H1 (cell line): ENCODE results near the gene LEKR1. TPM values are rescaled to one million over a fixed set of nuclear protein-coding genes. Genes with fewer than 3 reads are reported as not detected.

Source experiments
- CTCF ChIA-PET: fragments of 300-600 bp; sonication (Branson Sonifier 250); formaldehyde crosslinking; loops from one replicate; lab custom pipeline; 2021; ENCODE audit not compliant: partially characterized antibody; lab: Charles Lee
- POLR2A ChIA-PET: fragments of 300-600 bp; sonication (Branson Sonifier 250); formaldehyde crosslinking; loops from one replicate; lab custom pipeline; 2021; ENCODE audit warnings: inconsistent platforms; ENCODE audit not compliant: partially characterized antibody; lab: Charles Lee
- DNase-seq, 2 experiments: peaks; one replicate each; pipeline versions ENCODE4 v3.0.0 to v3.0.0-alpha.2; 2010 to 2022; ENCODE audit warnings: low spot score in 2 of 2, low read depth in 1 of 2, mixed read lengths in 1 of 2
- FAIRE-seq: peaks from 2 replicates; lab custom pipeline; 2011; peaks lifted over from hg19 to GRCh38; lab: Jason Lieb, UNC
- H2AFZ ChIP-seq: 2 replicates; pipeline ENCODE4 v1.8.1; 2012; ENCODE audit warnings: low read length, inconsistent platforms
- H2AK5ac ChIP-seq: 2 replicates; pipeline ENCODE4 v1.6.1; 2013; ENCODE audit warnings: low read depth, low read length
- H2BK120ac ChIP-seq: replicated peaks from 2 replicates; pipeline ENCODE3; 2013; ENCODE audit warnings: low read depth, low read length, inconsistent platforms
- H2BK12ac ChIP-seq: 2 replicates; pipeline ENCODE4 v1.6.1; 2013; ENCODE audit warnings: low read depth, low read length
- H2BK15ac ChIP-seq: 2 replicates; pipeline ENCODE4 v1.6.1; 2013; ENCODE audit warnings: low read length
- H2BK20ac ChIP-seq: 2 replicates; pipeline ENCODE4 v1.6.1; 2013; ENCODE audit warnings: low read length
- H2BK5ac ChIP-seq: 2 replicates; pipeline ENCODE4 v1.6.1; 2013; ENCODE audit warnings: low read depth, low read length
- H3K14ac ChIP-seq: 2 replicates; pipeline ENCODE4 v1.6.1; 2013; ENCODE audit warnings: inconsistent platforms; ENCODE audit not compliant: insufficient read length
- H3K18ac ChIP-seq: 2 replicates; pipeline ENCODE4 v1.6.1; 2013; ENCODE audit warnings: low read length; ENCODE audit errors: extremely low read depth
- H3K23ac ChIP-seq: 2 replicates; pipeline ENCODE4 v1.6.1; 2013; ENCODE audit warnings: inconsistent platforms; ENCODE audit not compliant: insufficient read length
- H3K23me2 ChIP-seq: 2 replicates; pipeline ENCODE4 v1.6.1; 2013; ENCODE audit warnings: low read depth, low read length
- H3K27ac ChIP-seq: 2 replicates; pipeline ENCODE4 v1.6.1; 2011; ENCODE audit warnings: low read depth, low read length, inconsistent platforms
- H3K27me3 ChIP-seq, 4 experiments: replicated peaks in 1 of 4; 1 replicate in 1 of 4; 2 replicates in 3 of 4; pipeline versions ENCODE4 v1.6.1 to v1.8.1; 2011 to 2013; ENCODE audit warnings: low read length in 3 of 4, mild to moderate bottlenecking in 3 of 4, inconsistent platforms in 2 of 4, mixed read lengths in 2 of 4, moderate library complexity in 1 of 4; ENCODE audit not compliant: control insufficient read depth in 3 of 4, insufficient read depth in 3 of 4; ENCODE audit errors: extremely low read depth in 1 of 4
- H3K36me3 ChIP-seq, 4 experiments: 2 replicates each; pipeline versions ENCODE4 v1.6.1 to v1.8.1; 2011 to 2013; ENCODE audit warnings: mild to moderate bottlenecking in 4 of 4, low read length in 3 of 4, moderate library complexity in 2 of 4, control low read depth in 1 of 4, inconsistent platforms in 1 of 4; ENCODE audit not compliant: insufficient read depth in 4 of 4, control insufficient read depth in 2 of 4
- H3K4ac ChIP-seq: replicated peaks from 2 replicates; pipeline ENCODE3; 2013; ENCODE audit warnings: low read length, low read depth, mixed read lengths, inconsistent platforms; ENCODE audit not compliant: insufficient read length
- H3K4me1 ChIP-seq, 4 experiments: replicated peaks in 1 of 4; 1 replicate in 1 of 4; 2 replicates in 3 of 4; pipeline versions ENCODE4 v1.6.1 to v1.8.1; 2011 to 2013; ENCODE audit warnings: low read length in 3 of 4, inconsistent platforms in 2 of 4, mixed read lengths in 1 of 4; ENCODE audit not compliant: insufficient read depth in 4 of 4, control insufficient read depth in 3 of 4
- H3K4me2 ChIP-seq, 2 experiments: 2 replicates each; pipeline versions ENCODE4 v1.6.1 to v1.8.1; 2011 to 2013; ENCODE audit warnings: low read depth in 2 of 2, low read length in 2 of 2, control low read depth in 1 of 2, inconsistent platforms in 1 of 2, mild to moderate bottlenecking in 1 of 2; ENCODE audit not compliant: insufficient read depth in 1 of 2
- H3K4me3 ChIP-seq, 4 experiments: fragments of 200-600, 300-600 bp in 1 of 4; sonication (generic), shearing (Covaris generic), sonication (Bioruptor Twin) in 1 of 4; 2 replicates each; pipeline versions ENCODE4 v1.5.1 to v1.8.1; 2011 to 2016; ENCODE audit warnings: low read length in 4 of 4, low read depth in 3 of 4, control low read depth in 2 of 4, inconsistent platforms in 2 of 4, mild to moderate bottlenecking in 2 of 4, mixed read lengths in 1 of 4, moderate library complexity in 1 of 4; ENCODE audit not compliant: insufficient read depth in 2 of 4; ENCODE audit errors: extremely low read depth in 1 of 4
- H3K56ac ChIP-seq: replicated peaks from 2 replicates; pipeline ENCODE3; 2013; ENCODE audit warnings: low read depth, mild to moderate bottlenecking, mixed read lengths, low read length, inconsistent platforms; ENCODE audit not compliant: insufficient read length
- H3K79me1 ChIP-seq: 2 replicates; pipeline ENCODE4 v1.6.1; 2013; ENCODE audit warnings: low read depth, low read length, control low read depth
- H3K79me2 ChIP-seq, 2 experiments: 2 replicates each; pipeline versions ENCODE4 v1.6.1 to v1.8.1; 2012 to 2013; ENCODE audit warnings: low read length in 2 of 2, mild to moderate bottlenecking in 2 of 2, inconsistent platforms in 1 of 2; ENCODE audit not compliant: insufficient read depth in 2 of 2, control insufficient read depth in 1 of 2
- H3K9ac ChIP-seq, 4 experiments: replicated peaks in 1 of 4; 1 replicate in 1 of 4; 2 replicates in 3 of 4; pipeline versions ENCODE4 v1.6.1 to v1.8.1; 2011 to 2013; ENCODE audit warnings: low read depth in 3 of 4, low read length in 3 of 4, control low read depth in 2 of 4, mild to moderate bottlenecking in 2 of 4, moderate library complexity in 2 of 4, inconsistent platforms in 1 of 4; ENCODE audit errors: extremely low read depth in 1 of 4
- H3K9me3 ChIP-seq, 2 experiments: 2 replicates each; pipeline versions ENCODE4 v1.6.1 to v1.8.1; 2012 to 2013; ENCODE audit warnings: mild to moderate bottlenecking in 2 of 2, moderate library complexity in 2 of 2, control low read depth in 1 of 2, inconsistent platforms in 1 of 2, low read depth in 1 of 2, low read length in 1 of 2, mixed read lengths in 1 of 2; ENCODE audit not compliant: insufficient read depth in 2 of 2
- H4K20me1 ChIP-seq, 2 experiments: replicated peaks in 1 of 2; 2 replicates each; pipeline versions ENCODE3 to v1.8.1; 2011 to 2013; ENCODE audit warnings: inconsistent platforms in 2 of 2, low read length in 2 of 2, mild to moderate bottlenecking in 1 of 2; ENCODE audit not compliant: insufficient read depth in 2 of 2, control insufficient read depth in 1 of 2
- H4K5ac ChIP-seq: 2 replicates; pipeline ENCODE4 v1.6.1; 2013; ENCODE audit warnings: low read length, low read depth, mixed read lengths, inconsistent platforms; ENCODE audit not compliant: insufficient read length
- H4K8ac ChIP-seq: 2 replicates; pipeline ENCODE4 v1.8.0; 2013; ENCODE audit warnings: mild to moderate bottlenecking, moderate library complexity, low read length, inconsistent platforms; ENCODE audit not compliant: insufficient read depth; ENCODE audit errors: extremely low read depth
- H4K91ac ChIP-seq: replicated peaks from 2 replicates; pipeline ENCODE3; 2013; ENCODE audit warnings: low read length, mixed read lengths, inconsistent platforms; ENCODE audit not compliant: insufficient read length
- ATF3 ChIP-seq: IDR thresholded peaks from 2 replicates; pipeline ENCODE4 v1.6.1; 2011; ENCODE audit warnings: low read depth, mild to moderate bottlenecking, low read length; ENCODE audit not compliant: insufficient read depth
- CHD1 ChIP-seq: IDR thresholded peaks from 2 replicates; pipeline ENCODE4 v1.6.1; 2012; ENCODE audit warnings: low read depth, low read length, improper control_type of control experiment
- CREB1 ChIP-seq: IDR thresholded peaks from 2 replicates; pipeline ENCODE4 v1.6.1; 2012; ENCODE audit warnings: inconsistent platforms
- EZH2 ChIP-seq: fragments of 200-600 bp; sonication (generic); IDR thresholded peaks from 2 replicates; pipeline ENCODE4 v1.7.1; 2012; ENCODE audit warnings: low read depth, mild to moderate bottlenecking, moderate library complexity, low read length, inconsistent platforms; ENCODE audit not compliant: severe bottlenecking
- HDAC6 ChIP-seq: IDR thresholded peaks from one replicate; pipeline ENCODE4 v1.7.1; 2012; ENCODE audit warnings: low read depth, mild to moderate bottlenecking, inconsistent platforms, low read length, moderate library complexity
- KDM4A ChIP-seq: IDR thresholded peaks from one replicate; pipeline ENCODE4 v1.7.1; 2012; ENCODE audit warnings: low read depth, mild to moderate bottlenecking, moderate library complexity, low read length, inconsistent platforms; ENCODE audit not compliant: severe bottlenecking
- SIN3A ChIP-seq, 2 experiments: IDR thresholded peaks in 1 of 2; conservative IDR thresholded peaks in 1 of 2; 2 replicates each; pipeline ENCODE4 v1.6.1; 2011 to 2012; ENCODE audit warnings: low read length in 2 of 2, improper control_type of control experiment in 1 of 2, low read depth in 1 of 2, mild to moderate bottlenecking in 1 of 2
- SP2 ChIP-seq: IDR thresholded peaks from 2 replicates; pipeline ENCODE4 v1.6.1; 2012; ENCODE audit warnings: mild to moderate bottlenecking, low read length, inconsistent platforms
- USF2 ChIP-seq: IDR thresholded peaks from 2 replicates; pipeline ENCODE4 v1.6.1; 2011; ENCODE audit warnings: low read length, improper control_type of control experiment
- WGBS, 2 experiments: shearing (Covaris generic) in 1 of 2; methylation state at CpG; one replicate each; pipeline versions ENCODE4 v1.1.6 to v1.1.7; 2013 to 2015; ENCODE audit warnings: low lambda C conversion rate in 2 of 2, mixed read lengths in 2 of 2, inconsistent platforms in 1 of 2, low coverage in 1 of 2, missing lambda C conversion rate in 1 of 2; ENCODE audit not compliant: insufficient replicate concordance in 2 of 2, insufficient coverage in 1 of 2, insufficient read length in 1 of 2; ENCODE audit errors: extremely low coverage in 1 of 2, missing lambda C conversion rate in 1 of 2; 5-methylcytosine and 5-hydroxymethylcytosine counted together
- polyA plus RNA-seq, 7 experiments: library from polyadenylated mRNA; depleted of rRNA in 3 of 7; stranded (reverse) in 5 of 7; unstranded in 2 of 7; fragments of >200 nt in 5 of 7; fragments of 200-250 nt in 2 of 7; gene quantifications; 1 replicate in 5 of 7; 2 replicates in 1 of 7; 4 replicates in 1 of 7; pipeline versions ENCODE4 v1.2.1 to v1.2.3, GENCODE V29; 2011 to 2013; ENCODE audit warnings: missing spikeins in 2 of 7, mixed read lengths in 2 of 7
- total RNA-seq: library from RNA; stranded (reverse); fragmentation: NEBNext Ultra II Directional; extraction: Animal tissue kit (Norgen Biotek cat#: 25700); gene quantifications from 2 replicates; pipeline ENCODE4 v1.2.1, GENCODE V29; 2021
- TF ChIP-seq, protein P1 (sequence below), 3 experiments: IDR thresholded peaks; 1 replicate in 2 of 3; 2 replicates in 1 of 3; pipeline versions ENCODE4 v1.5.1 to v1.6.1; 2011; ENCODE audit warnings: low read length in 3 of 3, mild to moderate bottlenecking in 3 of 3, inconsistent platforms in 2 of 3, low read depth in 1 of 3, moderate library complexity in 1 of 3; ENCODE audit not compliant: insufficient read depth in 1 of 3; ENCODE audit errors: control extremely low read depth in 1 of 3

LEKR1 gene
- total and polyA plus RNA-seq, 2 of the 8 experiments (the other 6 are each of a cell fraction or from before 2014, with no cell fraction given), result 0.08 TPM; not detected in 1

DNA sequence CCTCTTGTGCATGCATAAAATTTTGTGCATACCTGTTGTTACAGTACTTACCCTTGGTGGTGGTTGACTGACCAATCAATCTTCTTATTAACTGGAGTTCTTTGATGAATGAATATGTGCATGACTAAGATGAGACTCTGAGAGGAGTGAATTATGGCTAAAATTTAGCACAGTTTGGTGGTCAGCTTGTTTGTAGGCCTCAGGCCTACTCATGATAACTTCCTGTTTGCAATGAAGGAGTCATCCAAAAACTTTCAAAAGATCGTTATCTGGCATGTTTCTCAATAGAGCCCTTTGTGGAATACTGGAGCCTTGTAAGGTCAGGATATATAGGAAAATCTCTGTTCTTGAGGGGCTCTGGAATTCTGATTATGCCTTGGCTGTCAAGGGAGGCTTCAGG, 66.5 kb downstream of the LEKR1 start:
- H2AFZ ChIP-seq, result no peak overlapping the region
- TF ChIP-seq EZH2 (no peak), ATF3 (no peak), USF2 (no peak), CHD1 (no peak), HDAC6 (no peak), CREB1 (no peak), SP2 (no peak), SIN3A (conservative IDR thresholded peaks at IDR 0.05 in 1 of 2, IDR thresholded peaks at IDR 0.05 in 1 of 2; ENCODE audit: low read depth in 1 of 2, low read length in 2 of 2) (no peak), KDM4A (no peak)
- TF ChIP-seq, protein P1, sequence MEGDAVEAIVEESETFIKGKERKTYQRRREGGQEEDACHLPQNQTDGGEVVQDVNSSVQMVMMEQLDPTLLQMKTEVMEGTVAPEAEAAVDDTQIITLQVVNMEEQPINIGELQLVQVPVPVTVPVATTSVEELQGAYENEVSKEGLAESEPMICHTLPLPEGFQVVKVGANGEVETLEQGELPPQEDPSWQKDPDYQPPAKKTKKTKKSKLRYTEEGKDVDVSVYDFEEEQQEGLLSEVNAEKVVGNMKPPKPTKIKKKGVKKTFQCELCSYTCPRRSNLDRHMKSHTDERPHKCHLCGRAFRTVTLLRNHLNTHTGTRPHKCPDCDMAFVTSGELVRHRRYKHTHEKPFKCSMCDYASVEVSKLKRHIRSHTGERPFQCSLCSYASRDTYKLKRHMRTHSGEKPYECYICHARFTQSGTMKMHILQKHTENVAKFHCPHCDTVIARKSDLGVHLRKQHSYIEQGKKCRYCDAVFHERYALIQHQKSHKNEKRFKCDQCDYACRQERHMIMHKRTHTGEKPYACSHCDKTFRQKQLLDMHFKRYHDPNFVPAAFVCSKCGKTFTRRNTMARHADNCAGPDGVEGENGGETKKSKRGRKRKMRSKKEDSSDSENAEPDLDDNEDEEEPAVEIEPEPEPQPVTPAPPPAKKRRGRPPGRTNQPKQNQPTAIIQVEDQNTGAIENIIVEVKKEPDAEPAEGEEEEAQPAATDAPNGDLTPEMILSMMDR (IDR thresholded peaks at IDR 0.05; ENCODE audit: control extremely low read depth in 1 of 3, insufficient read depth in 1 of 3, low read depth in 1 of 3, low read length in 3 of 3), result no peak

More for the DNA sequence above, 66.5 kb downstream of the LEKR1 start:
- Histone ChIP-seq H3K23ac (no peak overlapping the region), H2BK5ac (no peak overlapping the region), H2BK15ac (no peak overlapping the region), H3K4me1 (no peaks in the 10 kb centered on the region), H3K36me3 (no peaks in the 10 kb centered on the region), H3K14ac (no peak overlapping the region), H3K27me3 (no peaks in the 10 kb centered on the region), H3K56ac (no peak overlapping the region), H2AK5ac (no peak overlapping the region), H4K8ac (no peak overlapping the region), H4K20me1 (no peaks in the 10 kb centered on the region), H3K18ac (no peak overlapping the region), H3K79me2 (no peaks in the 10 kb centered on the region), H3K9ac (no peak overlapping the region), H2BK12ac (no peak overlapping the region), H3K9me3 (no peaks in the 10 kb centered on the region), H2BK120ac (no peak overlapping the region), H4K5ac (no peak overlapping the region), H3K79me1 (no peaks in the 10 kb centered on the region), H3K4me2 (no peak overlapping the region), H4K91ac (no peak overlapping the region), H3K4ac (no peak overlapping the region), H3K27ac (no peak overlapping the region), H3K4me3 (no peak overlapping the region), H3K23me2 (no peaks in the 10 kb centered on the region), H2BK20ac (no peak overlapping the region)
- CTCF ChIA-PET, result no interaction called here
- FAIRE-seq (no peak), DNase-seq (no peak)
- 94% methylated on average over 1 of the region's 1 CpG; no CpG with 5 or more reads in 1 of the 2 experiments for WGBS, 2 experiments
- POLR2A ChIA-PET, result no interaction called here
